T-helper 9 cell (primary cell): ENCODE results near the gene PXDC1.
"Not testable (repeated sequence)": the region's sequence is repeated elsewhere in the genome, so short reads cannot be mapped to it uniquely, and the experiment has no call there.

Experiments used
- DNase-seq: peaks from one replicate; pipeline ENCODE4 v3.0.0-alpha.2; 2020

Gene PXDC1

GRCh38 chr6:3782876-3783832, 31.6 kb upstream of the PXDC1 start:
- DNase-seq, result no peak

GRCh38 chr6:3781504-3781903, 30.0 kb upstream of the PXDC1 start:
- DNase-seq, result no peak

- no peak for DNase-seq
Measured at GRCh38 chr6:3779574-3779849, 28.0 kb upstream of the PXDC1 start.

GRCh38 chr6:3778701-3779573, 27.4 kb upstream of the PXDC1 start:
- no peak for DNase-seq

GRCh38 chr6:3777730-3778461, 26.4 kb upstream of the PXDC1 start:
- DNase-seq, result no peak

GRCh38 chr6:3776881-3777507, 25.5 kb upstream of the PXDC1 start:
- DNase-seq, result no peak

- DNase-seq, result no peak
Measured at GRCh38 chr6:3775847-3776246, 24.3 kb upstream of the PXDC1 start.

- DNase-seq, result no peak
Measured at GRCh38 chr6:3775386-3775785, 23.9 kb upstream of the PXDC1 start.

GRCh38 chr6:3773678-3774298, 22.3 kb upstream of the PXDC1 start:
- DNase-seq, result no peak

- DNase-seq, result not testable (repeated sequence)
Measured at GRCh38 chr6:3772127-3772999, 20.9 kb upstream of the PXDC1 start.

- DNase-seq, result no peak
Measured at GRCh38 chr6:3771407-3772011, 20.0 kb upstream of the PXDC1 start.

GRCh38 chr6:3770023-3770720, 18.7 kb upstream of the PXDC1 start:
- no peak for DNase-seq

- no peak for DNase-seq
Measured at GRCh38 chr6:3769610-3770009, 18.1 kb upstream of the PXDC1 start.

- DNase-seq, result no peak
Measured at GRCh38 chr6:3768502-3768901, 17.0 kb upstream of the PXDC1 start.

- not testable (repeated sequence) for DNase-seq
Measured at GRCh38 chr6:3767483-3767882, 16.0 kb upstream of the PXDC1 start.

- no peak for DNase-seq
Measured at GRCh38 chr6:3766214-3766613, 14.7 kb upstream of the PXDC1 start.

GRCh38 chr6:3765415-3765814, 13.9 kb upstream of the PXDC1 start:
- no peak for DNase-seq

GRCh38 chr6:3764516-3765335, 13.2 kb upstream of the PXDC1 start:
- no peak for DNase-seq

- DNase-seq, result no peak
Measured at GRCh38 chr6:3762852-3763251, 11.3 kb upstream of the PXDC1 start.
